ENCODE measurements around the gene SGMS1. TPM values are rescaled to one million over a fixed set of nuclear protein-coding genes. Genes with fewer than 3 reads are reported as not detected.

Gene SGMS1
- polyA plus RNA-seq, 2 of the 4 experiments (the other 2 are of a cell fraction), result 22.7 to 28.2 TPM

DNA sequence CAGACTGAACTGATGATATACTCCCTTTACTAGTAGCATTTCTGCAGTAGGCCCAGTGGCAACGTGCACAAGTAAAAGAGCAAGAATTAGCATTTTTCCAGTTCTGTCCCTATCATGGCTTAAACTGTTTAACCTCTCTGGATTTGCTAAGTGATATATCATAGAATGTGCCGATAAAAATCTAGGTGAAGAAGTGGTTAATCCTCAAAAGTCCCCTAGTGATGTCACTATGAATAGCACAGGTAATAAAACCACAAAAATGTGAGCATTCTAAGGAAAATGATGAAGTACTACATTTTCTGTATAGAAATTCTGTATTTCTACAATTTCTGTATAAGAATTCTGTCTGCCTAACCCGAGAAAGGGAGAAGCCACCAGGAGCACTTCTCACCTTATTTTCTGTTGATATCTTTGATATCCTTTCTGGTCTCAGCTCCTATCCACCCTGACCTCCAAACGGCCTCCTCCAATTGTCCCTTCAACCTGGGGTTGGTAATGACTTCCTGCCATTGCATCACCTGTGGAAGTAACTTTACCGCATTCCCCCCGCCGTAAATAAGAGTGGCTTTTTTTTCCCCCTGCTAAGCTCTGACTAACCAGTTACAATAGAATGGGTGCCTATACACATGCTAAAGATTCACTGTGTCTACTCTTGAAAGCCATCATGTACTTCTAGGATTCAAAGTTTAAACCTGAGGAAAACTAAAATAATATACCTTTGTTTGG lies 216.5 kb downstream of the SGMS1 start:
- DNase-seq (ENCODE audit: low read depth in 1 of 2, low spot score in 1 of 2) (no peak), FAIRE-seq (no peak), ATAC-seq (no peak)
- Histone ChIP-seq H3K27ac (no peak overlapping the region; a peak in 1 of 6 replicates), H3K4me2 (no peak overlapping the region), H3K9me3 (no peaks in the 10 kb centered on the region), H3K4me1 (peaks cover 76% of the 10 kb centered on the region), H3K4me3 (no peak overlapping the region)
- POLR2A ChIA-PET, result no interaction called here
- CTCF ChIA-PET, result no interaction called here
- WGBS (ENCODE audit: missing lambda C conversion rate), result 86% methylated on average over 7 of the region's 7 CpGs
- TF ChIP-seq POLR2A (IDR thresholded peaks at IDR 0.05; ENCODE audit: low read length), result no peak
- no peak for TF ChIP-seq SREBF2 (IDR thresholded peaks at IDR 0.05)
- TF ChIP-seq HOXB5 (CRISPR knock-in tag; IDR thresholded peaks at IDR 0.05), result no peak
- no peak for TF ChIP-seq SMC3 (IDR thresholded peaks at IDR 0.05)
- no peak for TF ChIP-seq CHD2 (IDR thresholded peaks at IDR 0.05; ENCODE audit: low read length, partially characterized antibody)
- no peak for TF ChIP-seq RNF2 (IDR thresholded peaks at IDR 0.05; ENCODE audit: borderline replicate concordance, low read depth)
- TF ChIP-seq, protein P1, sequence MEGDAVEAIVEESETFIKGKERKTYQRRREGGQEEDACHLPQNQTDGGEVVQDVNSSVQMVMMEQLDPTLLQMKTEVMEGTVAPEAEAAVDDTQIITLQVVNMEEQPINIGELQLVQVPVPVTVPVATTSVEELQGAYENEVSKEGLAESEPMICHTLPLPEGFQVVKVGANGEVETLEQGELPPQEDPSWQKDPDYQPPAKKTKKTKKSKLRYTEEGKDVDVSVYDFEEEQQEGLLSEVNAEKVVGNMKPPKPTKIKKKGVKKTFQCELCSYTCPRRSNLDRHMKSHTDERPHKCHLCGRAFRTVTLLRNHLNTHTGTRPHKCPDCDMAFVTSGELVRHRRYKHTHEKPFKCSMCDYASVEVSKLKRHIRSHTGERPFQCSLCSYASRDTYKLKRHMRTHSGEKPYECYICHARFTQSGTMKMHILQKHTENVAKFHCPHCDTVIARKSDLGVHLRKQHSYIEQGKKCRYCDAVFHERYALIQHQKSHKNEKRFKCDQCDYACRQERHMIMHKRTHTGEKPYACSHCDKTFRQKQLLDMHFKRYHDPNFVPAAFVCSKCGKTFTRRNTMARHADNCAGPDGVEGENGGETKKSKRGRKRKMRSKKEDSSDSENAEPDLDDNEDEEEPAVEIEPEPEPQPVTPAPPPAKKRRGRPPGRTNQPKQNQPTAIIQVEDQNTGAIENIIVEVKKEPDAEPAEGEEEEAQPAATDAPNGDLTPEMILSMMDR (IDR thresholded peaks at IDR 0.05), result no peak
- TF ChIP-seq FOSB (CRISPR knock-in tag; IDR thresholded peaks at IDR 0.05), result no peak
- TF ChIP-seq CHD4 (IDR thresholded peaks at IDR 0.05; ENCODE audit: borderline replicate concordance), result no peak
- TF ChIP-seq JUN (IDR thresholded peaks at IDR 0.05), result no peak
- TF ChIP-seq CEBPB (IDR thresholded peaks at IDR 0.05), result no peak
- no peak for TF ChIP-seq PHF8 (IDR thresholded peaks at IDR 0.05; ENCODE audit: borderline replicate concordance, low read depth)

DNA sequence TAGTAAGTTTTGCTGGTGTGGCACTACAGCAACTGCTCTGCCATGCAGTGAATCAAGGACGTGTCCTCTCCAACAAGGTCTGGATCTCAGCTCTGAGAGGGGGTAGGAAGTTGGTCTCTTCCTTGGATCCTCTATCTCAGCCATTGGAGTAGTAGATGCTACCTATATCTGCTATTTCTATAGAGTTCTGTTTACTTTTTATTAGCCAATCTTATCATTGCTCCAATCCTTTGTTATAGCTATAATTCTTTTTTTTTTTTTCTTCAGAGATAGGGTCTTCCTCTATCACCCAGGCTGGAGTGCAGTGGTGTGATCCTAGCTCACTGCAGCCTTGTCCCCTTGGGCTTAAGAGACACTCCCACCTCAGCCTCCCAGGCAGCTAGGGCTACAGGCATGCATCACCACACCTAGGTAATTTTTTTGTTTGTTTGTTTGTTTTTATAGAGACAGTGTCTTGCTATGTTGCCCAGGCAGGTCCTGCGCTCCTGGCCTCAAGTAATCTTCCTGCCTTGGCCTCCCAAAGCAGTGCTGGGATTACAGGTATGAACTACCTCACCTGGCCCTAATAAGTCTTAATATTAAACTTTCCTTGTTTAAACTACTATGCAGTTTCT lies 217.2 kb downstream of the SGMS1 start:
- H3K4me3 ChIP-seq, result no peak overlapping the region
- ATAC-seq, result no peak
- peak overlapping the region in 1 of 2 experiments; percentile 36; a peak in 1 of 6 replicates for H3K27ac ChIP-seq
- no peak for FAIRE-seq
- ChIA-PET POLR2A (interaction anchor here (0.9 kb wide), 1 partner anchor 12 kb away, joined by 3 read pairs; no protein-coding TSS in a partner anchor), CTCF (interaction anchor here (1.5 kb wide), 1 partner anchor 10 kb away, joined by 4 read pairs; no protein-coding TSS in a partner anchor)
- H3K9me3 ChIP-seq, result no peaks in the 10 kb centered on the region
- 85% methylated on average over 2 of the region's 2 CpGs for WGBS (ENCODE audit: missing lambda C conversion rate)
- DNase-seq (ENCODE audit: low read depth in 1 of 2, low spot score in 1 of 2), result no peak
- peaks cover 83% of the 10 kb centered on the region for H3K4me1 ChIP-seq
- TF ChIP-seq RNF2 (IDR thresholded peaks at IDR 0.05; ENCODE audit: borderline replicate concordance, low read depth) (no peak), JUNB (IDR thresholded peaks at IDR 0.05) (no peak), CBX2 (IDR thresholded peaks at IDR 0.05; ENCODE audit: borderline replicate concordance, low read depth) (no peak), KDM5A (IDR thresholded peaks at IDR 0.05) (no peak), HDAC2 (IDR thresholded peaks at IDR 0.05) (no peak), SMC3 (IDR thresholded peaks at IDR 0.05) (no peak), TFCP2L1 (CRISPR knock-in tag; IDR thresholded peaks at IDR 0.05) (no peak), ZC3H11A (IDR thresholded peaks at IDR 0.05) (no peak), MAFK (IDR thresholded peaks at IDR 0.05; ENCODE audit: partially characterized antibody) (no peak)
- TF ChIP-seq, protein P2, sequence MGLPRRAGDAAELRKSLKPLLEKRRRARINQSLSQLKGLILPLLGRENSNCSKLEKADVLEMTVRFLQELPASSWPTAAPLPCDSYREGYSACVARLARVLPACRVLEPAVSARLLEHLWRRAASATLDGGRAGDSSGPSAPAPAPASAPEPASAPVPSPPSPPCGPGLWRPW (IDR thresholded peaks at IDR 0.05), result no peak
- TF ChIP-seq, protein P3, sequence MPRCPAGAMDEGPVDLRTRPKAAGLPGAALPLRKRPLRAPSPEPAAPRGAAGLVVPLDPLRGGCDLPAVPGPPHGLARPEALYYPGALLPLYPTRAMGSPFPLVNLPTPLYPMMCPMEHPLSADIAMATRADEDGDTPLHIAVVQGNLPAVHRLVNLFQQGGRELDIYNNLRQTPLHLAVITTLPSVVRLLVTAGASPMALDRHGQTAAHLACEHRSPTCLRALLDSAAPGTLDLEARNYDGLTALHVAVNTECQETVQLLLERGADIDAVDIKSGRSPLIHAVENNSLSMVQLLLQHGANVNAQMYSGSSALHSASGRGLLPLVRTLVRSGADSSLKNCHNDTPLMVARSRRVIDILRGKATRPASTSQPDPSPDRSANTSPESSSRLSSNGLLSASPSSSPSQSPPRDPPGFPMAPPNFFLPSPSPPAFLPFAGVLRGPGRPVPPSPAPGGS (IDR thresholded peaks at IDR 0.05), result no peak
- H3K4me2 ChIP-seq, result no peak overlapping the region; the same call in 2 of the 3 replicates

All from A549 (cell line).